Right ventricle myocardium superior (tissue), 1 donor: Measurements from ENCODE around the gene HBG2. TPM values are rescaled to one million over a fixed set of nuclear protein-coding genes. Genes with fewer than 3 reads are reported as not detected.
"Not testable (repeated sequence)": the region's sequence is repeated elsewhere in the genome, so short reads cannot be mapped to it uniquely, and the experiment has no call there.

Experiments used
- ATAC-seq: fragments of 200-7000 bp; cut with Tn5 transposase; one replicate; pipeline ENCODE4 v1.9.1; 2020; ENCODE audit warnings: mild to moderate bottlenecking; ENCODE audit not compliant: poor library complexity
- DNase-seq: peaks from one replicate; pipeline ENCODE4 v3.0.0-alpha.2; 2020
- intact Hi-C: fragments of 100-400 bp; cut with DNase I; formaldehyde crosslinking; loops from one replicate; pipeline ENCODE4 v1.11.2; 2022
- total RNA-seq: library from RNA; stranded (reverse); fragmentation: NEBNext Ultra II Directional; extraction: Animal tissue kit (Norgen Biotek cat#: 25700); gene quantifications from one replicate; pipeline ENCODE4 v1.2.1, GENCODE V29; 2021
- donor health status: DM: no; HTN: yes; CAD: no; lungs with severe emphysema.

Gene HBG2
- total RNA-seq, 1 donor from 2014 or later = not detected

DNA sequence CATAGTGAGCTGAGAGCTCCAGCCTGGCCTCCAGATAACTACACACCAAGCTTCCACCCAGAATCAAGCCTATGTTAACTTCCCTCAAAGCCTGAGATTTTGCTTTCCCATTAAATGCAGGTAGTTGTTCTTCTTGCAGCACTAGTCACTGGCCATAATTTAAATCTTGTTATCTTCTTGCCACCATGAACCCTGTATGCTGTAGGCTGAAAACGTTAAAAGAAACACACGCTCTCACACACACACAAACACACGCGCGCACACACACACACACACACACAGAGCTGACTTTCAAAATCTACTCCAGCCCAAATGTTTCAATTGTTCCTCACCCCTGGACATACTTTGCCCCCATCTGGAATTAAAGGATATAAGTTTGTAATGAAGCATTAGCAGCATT is 1.1 kb downstream of the HBG2 start:
- intact Hi-C loops, DNase-seq, ATAC-seq: not testable (repeated sequence)

DNA sequence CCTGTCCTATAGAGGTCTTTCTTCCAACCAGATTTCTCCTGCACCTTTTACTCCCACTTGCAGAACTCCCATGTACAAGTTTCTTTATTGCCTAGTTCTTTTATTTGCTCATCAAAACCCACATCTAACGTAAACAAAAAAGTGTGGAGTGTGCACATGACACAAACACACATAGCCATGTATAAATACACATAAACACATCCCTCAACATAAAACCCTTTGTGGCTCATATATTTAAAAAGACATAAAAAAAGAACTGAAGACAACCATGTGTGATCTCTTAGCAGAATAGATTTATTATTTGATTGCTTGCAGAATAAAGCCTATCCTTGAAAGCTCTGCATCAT is 1.7 kb downstream of the HBG2 start:
- DNase-seq = no peak
- intact Hi-C loops = no loop called here
- ATAC-seq = no peak

DNA sequence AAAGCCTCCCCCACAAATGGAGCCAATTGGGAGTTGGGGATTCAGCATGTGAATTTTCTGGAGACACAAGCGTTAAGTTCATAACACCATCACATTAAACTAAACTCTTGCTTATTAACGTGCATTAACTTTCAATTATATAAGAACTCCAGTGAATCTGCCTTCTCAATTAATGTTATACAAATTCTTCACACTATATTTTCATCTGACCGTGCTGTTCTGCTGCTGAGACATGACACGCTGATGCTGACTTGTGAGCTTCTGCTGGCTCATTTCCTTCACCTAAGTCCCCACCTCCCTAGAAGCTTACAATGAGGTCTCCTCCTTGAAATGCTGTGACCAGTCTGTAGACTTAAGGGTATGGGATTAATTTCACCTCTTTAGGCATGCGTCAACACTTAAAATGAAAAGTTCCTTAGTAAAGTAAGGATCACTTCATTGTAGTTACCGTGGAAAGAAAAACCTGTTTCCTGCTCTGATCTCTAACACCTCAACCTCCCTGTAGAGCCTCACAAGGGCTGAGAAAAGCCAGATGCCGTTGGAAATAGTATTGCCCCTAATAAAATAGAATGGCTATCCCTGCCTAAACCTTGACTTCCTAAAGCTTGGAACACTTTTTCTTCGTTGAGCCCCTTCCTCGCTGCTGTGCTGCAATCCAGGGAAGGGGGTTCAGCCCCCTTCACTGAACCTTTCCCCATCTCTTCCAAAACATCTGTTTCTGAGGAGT is 2.2 kb downstream of the HBG2 start:
- DNase-seq (no peak), ATAC-seq (no peak)
- intact Hi-C loops = no loop called here

DNA sequence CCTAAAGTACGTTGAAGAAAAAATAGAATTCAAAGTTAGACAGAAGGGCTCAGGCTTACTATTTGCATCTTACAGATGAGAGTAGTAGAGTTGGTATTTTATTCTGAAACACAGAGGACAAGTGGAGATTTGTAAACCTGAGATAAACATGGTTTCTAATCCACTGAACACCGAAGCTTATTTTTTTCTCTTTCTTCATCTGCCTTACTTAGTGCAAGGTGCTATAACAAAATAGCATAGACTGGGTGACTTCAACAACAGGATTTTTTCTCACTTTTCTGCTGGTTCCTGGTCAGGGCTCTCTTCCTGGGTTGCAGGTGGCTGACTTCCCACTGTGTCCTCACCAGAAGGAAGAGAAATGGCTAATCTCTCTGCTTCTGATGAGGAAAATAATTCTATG is 2.8 kb downstream of the HBG2 start:
- intact Hi-C loops = no loop called here
- DNase-seq = no peak
- no peak for ATAC-seq

DNA sequence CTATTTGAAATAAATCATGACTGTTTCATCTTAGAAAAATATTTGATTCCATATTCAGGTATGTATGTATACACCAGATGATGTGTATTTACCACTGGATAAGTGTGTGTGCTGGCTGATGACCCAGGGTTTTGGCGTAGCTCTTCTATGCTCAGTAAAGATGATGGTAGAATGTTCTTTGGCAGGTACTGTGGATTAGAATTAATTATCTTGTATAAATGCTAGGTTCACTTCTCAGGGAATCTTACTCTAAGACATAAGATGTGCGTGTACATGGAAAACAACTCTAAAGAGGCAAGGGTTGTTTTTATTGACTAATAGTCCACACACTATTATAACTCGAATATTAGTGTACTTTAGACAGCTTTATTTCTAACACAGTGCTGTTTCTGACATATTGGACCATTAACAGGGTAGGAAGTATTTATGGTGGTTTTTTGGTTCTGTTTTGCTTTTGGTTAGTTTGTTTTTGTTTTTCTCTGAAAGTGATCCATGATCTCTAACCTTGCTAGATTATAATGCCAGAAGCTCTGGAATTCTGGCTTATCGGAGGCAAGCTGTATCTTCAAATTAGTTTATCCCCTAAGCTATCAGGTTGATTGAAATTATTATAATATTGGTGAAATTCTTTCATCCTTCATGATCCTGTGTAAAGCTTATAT is 3.9 kb downstream of the HBG2 start:
- DNase-seq (no peak), ATAC-seq (no peak)
- intact Hi-C loops = no loop called here

DNA sequence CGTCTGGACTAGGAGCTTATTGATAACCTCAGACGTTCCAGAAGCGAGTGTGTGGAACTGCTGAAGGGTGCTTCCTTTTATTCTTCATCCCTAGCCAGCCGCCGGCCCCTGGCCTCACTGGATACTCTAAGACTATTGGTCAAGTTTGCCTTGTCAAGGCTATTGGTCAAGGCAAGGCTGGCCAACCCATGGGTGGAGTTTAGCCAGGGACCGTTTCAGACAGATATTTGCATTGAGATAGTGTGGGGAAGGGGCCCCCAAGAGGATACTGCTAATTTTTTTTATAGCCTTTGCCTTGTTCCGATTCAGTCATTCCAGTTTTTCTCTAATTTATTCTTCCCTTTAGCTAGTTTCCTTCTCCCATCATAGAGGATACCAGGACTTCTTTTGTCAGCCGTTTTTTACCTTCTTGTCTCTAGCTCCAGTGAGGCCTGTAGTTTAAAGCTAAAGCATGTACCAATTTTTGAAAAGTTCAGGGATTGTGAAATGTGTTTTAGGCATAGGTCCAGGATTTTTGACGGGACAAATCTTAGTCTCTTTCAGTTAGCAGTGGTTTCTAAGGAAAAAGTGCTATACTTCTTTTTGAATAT is 4.7 kb downstream of the HBG2 start, which contains the start of gene HBG1:
HBG1 (minus strand) TSS at position 51 of the 590 bp plus-strand sequence. CDS start 53 bp downstream, outside the sequence.
- DNase-seq, intact Hi-C loops, ATAC-seq: not testable (repeated sequence)

DNA sequence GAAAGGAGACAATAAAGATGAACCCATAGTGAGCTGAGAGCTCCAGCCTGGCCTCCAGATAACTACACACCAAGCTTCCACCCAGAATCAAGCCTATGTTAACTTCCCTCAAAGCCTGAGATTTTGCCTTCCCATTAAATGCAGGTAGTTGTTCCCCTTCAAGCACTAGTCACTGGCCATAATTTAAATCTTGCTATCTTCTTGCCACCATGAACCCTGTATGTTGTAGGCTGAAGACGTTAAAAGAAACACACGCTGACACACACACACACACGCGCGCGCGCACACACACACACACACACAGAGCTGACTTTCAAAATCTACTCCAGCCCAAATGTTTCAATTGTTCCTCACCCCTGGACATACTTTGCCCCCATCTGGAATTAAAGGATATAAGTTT is 6.1 kb downstream of the HBG2 start:
- ATAC-seq, DNase-seq, intact Hi-C loops: not testable (repeated sequence)

DNA sequence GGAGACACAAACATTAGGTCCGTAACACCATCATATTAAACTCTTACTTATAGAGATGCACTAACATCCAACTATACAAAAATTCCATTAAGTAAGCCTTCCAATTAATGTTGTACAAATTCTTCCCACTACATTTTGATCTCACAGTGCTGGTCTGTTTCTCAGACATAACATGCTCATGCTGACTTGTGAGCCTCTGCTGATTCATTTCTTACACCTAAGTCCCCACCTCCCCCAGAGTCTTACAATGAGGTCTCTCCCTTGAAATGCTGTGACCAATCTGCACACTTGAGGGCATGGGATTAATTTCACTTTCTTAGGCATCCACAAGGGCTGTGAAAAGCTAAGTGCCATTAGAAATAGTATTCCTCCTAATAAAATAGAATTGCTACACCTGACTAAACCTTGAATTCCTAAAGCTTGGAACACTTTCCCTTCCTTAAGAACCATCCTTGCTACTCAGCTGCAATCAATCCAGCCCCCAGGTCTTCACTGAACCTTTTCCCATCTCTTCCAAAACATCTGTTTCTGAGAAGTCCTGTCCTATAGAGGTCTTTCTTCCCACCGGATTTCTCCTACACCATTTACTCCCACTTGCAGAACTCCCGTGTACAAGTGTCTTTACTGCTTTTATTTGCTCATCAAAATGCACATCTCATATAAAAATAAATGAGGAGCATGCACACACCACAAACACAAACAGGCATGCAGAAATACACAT is 6.9 kb downstream of the HBG2 start:
- ATAC-seq (no peak), DNase-seq (no peak)
- intact Hi-C loops = no loop called here

DNA sequence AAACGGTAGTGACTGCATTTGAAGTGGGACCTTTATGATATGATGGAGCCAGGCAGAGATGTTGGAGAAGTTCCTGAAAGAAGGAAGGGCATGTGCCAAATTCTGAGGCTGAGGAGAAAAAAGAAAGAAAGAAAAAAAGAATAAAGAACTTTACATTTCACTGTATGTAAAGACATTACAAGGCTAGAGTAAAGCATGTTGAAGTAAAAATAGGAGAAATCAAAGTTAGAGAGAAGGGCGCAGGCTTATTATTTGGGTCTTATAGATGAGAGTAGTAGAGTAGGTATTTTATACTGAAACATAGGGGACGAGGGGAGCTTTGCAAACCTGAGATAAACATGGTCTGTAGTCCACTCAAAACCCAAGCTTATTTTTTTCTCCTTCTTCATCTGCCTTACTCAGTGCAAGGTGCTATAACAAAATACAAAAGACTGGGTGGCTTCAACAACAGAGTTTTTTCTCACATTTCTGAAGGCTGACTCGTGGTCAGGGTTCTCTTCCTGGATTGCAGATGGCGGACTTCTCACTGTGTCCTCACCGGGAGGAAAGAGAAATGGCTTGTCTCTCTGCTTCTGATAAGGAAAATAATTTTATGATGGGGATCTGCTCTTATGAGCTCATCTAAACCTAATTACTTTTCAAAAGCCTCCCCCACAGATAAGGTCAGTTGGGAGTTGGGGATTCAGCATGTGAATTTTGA is 7.7 kb downstream of the HBG2 start:
- DNase-seq (no peak), ATAC-seq (no peak)
- intact Hi-C loops = no loop called here

DNA sequence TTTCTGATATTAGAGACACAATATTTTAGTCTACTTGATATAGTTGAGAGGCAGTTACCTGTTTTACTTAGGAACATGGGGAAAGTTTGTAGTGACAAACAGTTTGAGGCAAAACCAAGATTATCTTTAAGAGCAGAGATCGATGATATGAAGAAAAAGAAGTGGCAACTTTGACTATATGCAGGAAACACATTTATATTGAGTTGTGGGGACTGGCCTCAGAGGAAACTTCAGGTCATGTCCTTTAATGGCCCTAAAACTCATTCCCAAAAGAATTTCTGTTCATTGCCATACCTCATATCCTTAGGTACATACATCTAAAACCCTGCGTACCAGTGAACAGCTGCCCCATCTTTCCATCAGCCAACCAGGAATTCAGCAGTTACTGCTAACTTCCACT is 9.4 kb downstream of the HBG2 start:
- intact Hi-C loops = no loop called here
- DNase-seq (no peak), ATAC-seq (no peak)

DNA sequence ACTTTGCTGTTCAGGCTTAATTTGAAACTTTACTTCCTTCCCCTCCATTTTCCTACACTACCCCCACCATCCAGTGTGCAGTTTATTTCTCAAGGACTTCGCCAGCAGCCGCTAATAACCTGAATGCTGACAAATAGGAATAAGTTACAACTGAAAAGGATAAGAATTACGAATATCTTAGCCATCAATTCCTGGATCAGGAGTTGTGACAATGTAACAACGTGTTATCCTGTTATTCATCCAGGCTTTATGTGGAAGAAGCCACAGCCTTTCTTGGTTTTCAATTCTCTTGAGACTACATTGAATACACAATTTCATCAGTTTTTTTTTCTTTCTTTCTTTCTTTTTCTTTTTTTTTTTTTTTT is 10.8 kb downstream of the HBG2 start:
- intact Hi-C loops = no loop called here
- no peak for ATAC-seq
- DNase-seq = no peak

DNA sequence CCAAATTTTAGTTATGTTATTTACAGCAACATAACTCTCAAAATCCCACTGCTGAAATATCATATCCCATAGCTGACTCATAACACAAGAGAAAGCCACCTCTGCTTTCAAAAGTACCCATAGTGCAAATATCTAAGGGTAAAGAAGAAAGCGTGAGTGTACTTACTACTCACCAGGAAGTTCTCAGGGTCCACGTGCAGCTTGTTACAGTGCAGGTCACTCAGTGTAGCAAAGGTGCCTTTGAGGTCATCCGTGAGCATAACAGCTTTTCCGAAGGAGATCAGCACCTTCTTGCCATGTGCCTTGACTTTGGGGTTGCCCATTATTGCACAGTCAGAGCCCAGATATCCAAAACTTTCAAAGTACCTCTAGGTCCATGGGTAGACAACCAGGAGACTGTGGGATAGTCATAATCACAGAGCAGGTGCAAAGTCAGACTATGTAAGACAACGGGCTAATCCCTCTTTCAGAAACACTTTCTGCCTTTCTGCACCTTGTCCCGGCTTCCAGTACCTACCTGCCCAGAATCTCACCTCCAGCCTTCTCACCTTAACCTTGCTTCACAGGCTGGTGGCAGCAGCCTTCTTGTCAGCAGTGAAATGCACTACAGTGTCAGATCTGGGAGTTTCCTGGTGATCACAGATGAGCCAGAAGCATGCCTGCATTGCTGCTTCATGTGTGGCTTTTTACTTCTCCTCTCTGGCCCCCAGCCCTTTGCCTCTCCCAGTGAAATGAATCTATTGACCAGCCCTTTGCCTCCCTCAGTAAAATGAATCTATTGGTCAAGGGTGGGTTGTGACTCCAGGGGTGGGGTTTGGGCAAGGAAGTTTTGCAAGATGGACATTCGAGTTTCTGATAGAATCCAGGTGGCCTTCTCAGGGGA is 11.4 kb downstream of the HBG2 start:
- intact Hi-C loops = no loop called here
- DNase-seq = no peak
- ATAC-seq = no peak

DNA sequence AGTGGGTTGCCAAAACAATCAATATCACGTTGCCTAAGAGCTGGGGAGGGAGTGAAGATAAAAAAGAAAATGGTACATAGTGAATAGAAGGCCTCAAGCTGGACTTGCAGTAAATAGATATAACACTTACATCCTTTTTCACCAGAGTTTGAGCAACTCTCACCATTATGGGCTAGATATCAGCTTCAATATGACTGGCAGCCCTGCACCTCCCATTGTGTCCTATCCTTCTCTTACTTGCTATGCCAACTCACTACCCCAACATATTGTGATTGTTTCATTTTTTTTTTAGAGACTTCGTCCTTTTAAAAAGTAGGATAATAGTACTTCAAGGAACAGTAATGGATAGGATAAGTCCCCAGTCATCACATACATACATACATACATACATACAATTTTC is 12.4 kb downstream of the HBG2 start:
- intact Hi-C loops = no loop called here

DNA sequence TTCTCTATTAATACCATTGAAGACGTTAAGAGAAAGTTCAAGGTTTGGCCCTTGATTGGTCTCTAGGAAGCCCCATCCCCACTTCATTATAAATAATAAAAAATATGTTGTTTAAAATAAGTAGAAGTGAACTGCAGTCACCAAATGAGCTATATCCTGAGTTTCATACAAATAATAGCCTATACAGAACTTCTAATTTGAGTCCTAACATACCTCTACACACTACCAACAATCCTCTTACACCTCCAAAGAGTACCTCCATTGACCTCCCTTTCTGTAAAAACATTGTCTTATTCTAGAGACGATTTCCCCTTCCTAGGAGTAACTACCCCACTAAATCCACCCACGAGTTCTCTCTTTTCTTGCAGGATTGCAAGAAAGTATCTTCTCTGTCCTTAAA is 13.1 kb downstream of the HBG2 start:
- ATAC-seq (no peak), DNase-seq (no peak)
- intact Hi-C loops = no loop called here

More for the DNA sequence above, 12.4 kb downstream of the HBG2 start:
- DNase-seq (no peak), ATAC-seq (no peak)

DNA sequence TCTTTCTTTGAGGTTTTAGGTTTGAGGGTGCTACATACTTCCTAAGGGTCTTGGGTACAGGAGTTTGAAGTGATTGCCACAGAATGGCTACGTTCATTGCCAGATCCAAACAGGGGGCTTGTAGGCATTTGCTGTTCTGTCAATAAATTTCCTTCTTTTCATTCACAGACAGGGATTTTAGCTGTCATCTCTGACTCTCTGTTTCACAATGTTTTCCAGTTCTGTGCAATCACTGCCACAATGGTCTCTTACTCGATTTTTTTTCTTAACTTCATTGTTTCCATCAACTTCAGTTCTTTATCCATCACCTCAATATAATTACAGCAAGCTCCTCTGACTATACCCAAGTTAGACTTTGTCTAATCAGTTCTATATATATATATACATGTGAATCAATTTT is 14.1 kb downstream of the HBG2 start:
- intact Hi-C loops = no loop called here

DNA sequence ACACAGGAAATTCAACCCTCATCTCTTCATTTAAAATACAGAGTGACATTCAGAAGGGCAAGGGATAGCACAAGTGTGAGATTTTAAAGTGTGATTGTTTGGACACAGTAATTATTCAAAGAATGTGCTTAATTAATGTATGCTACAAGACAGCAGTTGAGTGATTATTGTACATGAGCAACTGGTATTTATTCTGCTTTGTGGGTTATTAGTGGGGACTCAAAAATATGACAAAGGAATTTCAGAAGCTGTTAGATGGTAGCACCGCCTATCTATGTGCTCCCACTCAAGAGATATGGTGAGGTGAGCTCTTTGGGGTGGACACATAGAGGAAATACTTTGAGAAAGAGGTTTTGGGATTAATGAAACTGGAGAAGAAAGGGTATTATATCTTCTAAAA is 14.5 kb downstream of the HBG2 start:
- intact Hi-C loops = no loop called here
- DNase-seq (no peak), ATAC-seq (no peak)

More for the DNA sequence above, 14.1 kb downstream of the HBG2 start:
- ATAC-seq = no peak
- no peak for DNase-seq

DNA sequence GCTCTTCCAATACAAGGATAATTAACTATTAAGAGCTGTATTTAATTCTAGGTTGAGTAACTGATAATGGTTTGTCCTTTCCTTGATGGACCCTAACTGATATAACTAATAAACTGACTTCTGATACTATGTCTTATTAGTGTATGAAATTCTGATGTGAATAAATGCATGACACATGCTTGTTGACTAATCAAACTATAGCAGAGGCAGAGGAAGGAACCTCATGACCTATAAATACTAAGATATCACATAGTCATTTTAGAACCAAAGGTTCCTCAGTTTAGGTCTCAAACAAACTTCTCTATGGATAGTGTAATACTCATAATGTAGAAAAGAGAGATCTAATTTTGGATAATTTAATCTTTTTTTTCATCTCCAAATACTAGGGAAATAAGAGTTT is 15.5 kb downstream of the HBG2 start:
- ATAC-seq = no peak
- no peak for DNase-seq
- intact Hi-C loops = no loop called here

DNA sequence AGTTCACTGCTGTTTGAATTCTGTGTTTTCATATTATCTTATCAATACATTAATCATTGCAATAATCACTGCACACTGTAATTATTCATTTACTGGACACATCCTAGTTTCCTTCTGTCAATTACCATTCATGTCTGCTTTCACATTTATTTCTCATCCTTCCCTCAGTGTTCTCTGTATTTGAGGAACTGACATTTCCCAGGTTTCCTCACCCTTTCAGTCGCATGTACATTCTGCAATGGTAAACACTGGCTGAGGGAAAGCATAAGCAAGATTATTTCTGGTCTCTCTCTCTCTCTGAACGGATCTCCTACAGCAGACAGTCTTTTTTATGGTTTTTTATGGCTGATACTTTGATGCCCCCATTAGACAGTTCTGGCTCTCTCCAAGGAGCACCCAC is 16.1 kb downstream of the HBG2 start:
- intact Hi-C loops = no loop called here
- ATAC-seq (no peak), DNase-seq (no peak)
